H9 (cell line): ENCODE data around the gene FOXO1. TPM values are rescaled to one million over a fixed set of nuclear protein-coding genes. Genes with fewer than 3 reads are reported as not detected.

Experiments used
- DNase-seq: peaks from one replicate; pipeline ENCODE4 v3.0.0-alpha.2; 2017
- H2AFZ ChIP-seq: one replicate; pipeline ENCODE4 v1.6.1; 2013; ENCODE audit warnings: mild to moderate bottlenecking, low read length, control low read depth, moderate library complexity
- H2AK5ac ChIP-seq: 2 replicates; pipeline ENCODE4 v1.6.1; 2013; ENCODE audit warnings: low read length, control low read depth, mixed read lengths; ENCODE audit not compliant: insufficient read length
- H2BK120ac ChIP-seq: one replicate; pipeline ENCODE4 v1.6.1; 2013; ENCODE audit warnings: low read depth, mild to moderate bottlenecking, low read length, control low read depth, inconsistent platforms; ENCODE audit not compliant: poor library complexity, severe bottlenecking
- H2BK12ac ChIP-seq: 2 replicates; pipeline ENCODE4 v1.6.1; 2013; ENCODE audit warnings: low read length, control low read depth, mixed read lengths, low read depth; ENCODE audit not compliant: insufficient read length
- H2BK15ac ChIP-seq: 2 replicates; pipeline ENCODE4 v1.6.1; 2013; ENCODE audit warnings: low read depth, low read length, control low read depth
- H2BK20ac ChIP-seq: one replicate; pipeline ENCODE4 v1.6.1; 2013; ENCODE audit warnings: low read depth, mild to moderate bottlenecking, low read length, control low read depth, inconsistent platforms; ENCODE audit not compliant: poor library complexity, severe bottlenecking
- H2BK5ac ChIP-seq: 2 replicates; pipeline ENCODE4 v1.6.1; 2013; ENCODE audit warnings: low read length, control low read depth, mixed read lengths; ENCODE audit not compliant: insufficient read length
- H3K14ac ChIP-seq: 2 replicates; pipeline ENCODE4 v1.6.1; 2013; ENCODE audit warnings: low read length, control low read depth; ENCODE audit not compliant: insufficient read depth
- H3K18ac ChIP-seq: 2 replicates; pipeline ENCODE4 v1.6.1; 2013; ENCODE audit warnings: low read depth, mild to moderate bottlenecking, mixed read lengths, low read length, control low read depth; ENCODE audit not compliant: insufficient read length
- H3K23ac ChIP-seq: 2 replicates; pipeline ENCODE4 v1.6.1; 2013; ENCODE audit warnings: low read length, control low read depth, mixed read lengths, low read depth; ENCODE audit not compliant: insufficient read length
- H3K23me2 ChIP-seq: 2 replicates; pipeline ENCODE4 v1.6.1; 2013; ENCODE audit warnings: low read depth, mild to moderate bottlenecking, mixed read lengths, low read length, control low read depth; ENCODE audit not compliant: insufficient read length, poor library complexity, severe bottlenecking
- H3K27ac ChIP-seq: 2 replicates; pipeline ENCODE4 v1.5.1; 2013; ENCODE audit warnings: low read length, control low read depth, mixed read lengths, low read depth; ENCODE audit not compliant: insufficient read length
- H3K27me3 ChIP-seq: 2 replicates; pipeline ENCODE4 v1.6.1; 2013; ENCODE audit warnings: low read length, control low read depth, inconsistent platforms; ENCODE audit not compliant: insufficient read depth
- H3K4ac ChIP-seq: 2 replicates; pipeline ENCODE4 v1.6.1; 2013; ENCODE audit warnings: low read depth, mild to moderate bottlenecking, control low read depth, inconsistent platforms, low read length, moderate library complexity
- H3K4me1 ChIP-seq: 2 replicates; pipeline ENCODE4 v1.6.1; 2013; ENCODE audit warnings: low read length, control low read depth, inconsistent platforms; ENCODE audit not compliant: insufficient read depth
- H3K4me2 ChIP-seq: 2 replicates; pipeline ENCODE4 v1.6.1; 2013; ENCODE audit warnings: low read length, control low read depth, mixed read lengths; ENCODE audit not compliant: insufficient read length, insufficient read depth
- H3K56ac ChIP-seq: 2 replicates; pipeline ENCODE4 v1.6.1; 2013; ENCODE audit warnings: low read depth, mild to moderate bottlenecking, mixed read lengths, low read length, control low read depth; ENCODE audit not compliant: insufficient read length
- H3K79me1 ChIP-seq: 2 replicates; pipeline ENCODE4 v1.6.1; 2013; ENCODE audit warnings: low read depth, mild to moderate bottlenecking, moderate library complexity, low read length, control low read depth, inconsistent platforms; ENCODE audit not compliant: insufficient read depth, poor library complexity, severe bottlenecking
- H3K79me2 ChIP-seq: 2 replicates; pipeline ENCODE4 v1.6.1; 2013; ENCODE audit warnings: low read length, control low read depth, inconsistent platforms; ENCODE audit not compliant: insufficient read depth
- H3K9ac ChIP-seq: 2 replicates; pipeline ENCODE4 v1.6.1; 2013; ENCODE audit warnings: low read length, control low read depth, mixed read lengths; ENCODE audit not compliant: insufficient read length; ENCODE audit errors: extremely low read depth
- H3K9me3 ChIP-seq: one replicate; pipeline ENCODE4 v1.6.1; 2013; ENCODE audit warnings: low read depth, low read length, inconsistent platforms; ENCODE audit not compliant: control insufficient read depth
- H3T11ph ChIP-seq: one replicate; pipeline ENCODE4 v1.6.1; 2013; ENCODE audit warnings: mild to moderate bottlenecking, low read length, control low read depth, inconsistent platforms
- H4K20me1 ChIP-seq: one replicate; pipeline ENCODE4 v1.6.1; 2013; ENCODE audit not compliant: control insufficient read depth, insufficient read length, insufficient read depth
- H4K5ac ChIP-seq: 2 replicates; pipeline ENCODE4 v1.6.1; 2013; ENCODE audit warnings: low read depth, mild to moderate bottlenecking, mixed read lengths, low read length, control low read depth; ENCODE audit not compliant: insufficient read length
- H4K8ac ChIP-seq: replicated peaks from 2 replicates; pipeline ENCODE4 v1.6.1; 2013; ENCODE audit warnings: low read length, control low read depth, mixed read lengths, low read depth; ENCODE audit not compliant: insufficient read length
- H4K91ac ChIP-seq: 2 replicates; pipeline ENCODE4 v1.6.1; 2013; ENCODE audit warnings: low read depth, mild to moderate bottlenecking, moderate library complexity, mixed read lengths, low read length, control low read depth; ENCODE audit not compliant: insufficient read length
- H3K27ac Mint-ChIP-seq, 3 experiments: 2 replicates in 2 of 3; 3 replicates in 1 of 3; pipeline ENCODE4 v1.8.0; 2020 to 2021; ENCODE audit warnings: mixed read lengths in 3 of 3, mild to moderate bottlenecking in 1 of 3, moderate library complexity in 1 of 3
- H3K27me3 Mint-ChIP-seq: 2 replicates; pipeline ENCODE4 v1.8.0; 2021; ENCODE audit warnings: low read depth, mild to moderate bottlenecking, moderate library complexity, mixed read lengths
- H3K36me3 Mint-ChIP-seq, 3 experiments: 2 replicates in 2 of 3; 3 replicates in 1 of 3; pipeline ENCODE4 v1.8.0; 2020 to 2021; ENCODE audit warnings: low read depth in 3 of 3, mixed read lengths in 3 of 3; ENCODE audit not compliant: insufficient read depth in 1 of 3
- H3K4me1 Mint-ChIP-seq, 2 experiments: 2 replicates each; pipeline ENCODE4 v1.8.0; 2020; ENCODE audit warnings: mixed read lengths in 2 of 2
- H3K4me3 Mint-ChIP-seq, 2 experiments: 2 replicates in 1 of 2; 3 replicates in 1 of 2; pipeline ENCODE4 v1.8.0; 2020 to 2021; ENCODE audit warnings: mild to moderate bottlenecking in 2 of 2, mixed read lengths in 2 of 2, moderate library complexity in 1 of 2
- H3K9me3 Mint-ChIP-seq, 2 experiments: 2 replicates in 1 of 2; 3 replicates in 1 of 2; pipeline ENCODE4 v1.8.0; 2020; ENCODE audit warnings: mild to moderate bottlenecking in 2 of 2, mixed read lengths in 2 of 2, moderate library complexity in 1 of 2
- WGBS: extraction: QIAGEN DNeasy Blood & Tissue Kit; methylation state at CpG from one replicate; pipeline ENCODE4 v1.1.7; 2013; ENCODE audit warnings: missing lambda C conversion rate, low lambda C conversion rate, mixed read lengths; ENCODE audit not compliant: insufficient read length; ENCODE audit errors: extremely low coverage; 5-methylcytosine and 5-hydroxymethylcytosine counted together
- total RNA-seq: library from RNA; stranded (reverse); gene quantifications from 2 replicates; pipeline ENCODE4 v1.2.1, GENCODE V29; 2021
- TF ChIP-seq, protein P1 (sequence below): fragments of 200-600 bp; sonication (generic); conservative IDR thresholded peaks from 3 replicates; pipeline ENCODE4 v1.8.0; 2021; ENCODE audit warnings: antibody characterized with exemption, mild to moderate bottlenecking

FOXO1 gene
- total RNA-seq, 1 experiment from 2014 or later, result 44.6 TPM

DNA sequence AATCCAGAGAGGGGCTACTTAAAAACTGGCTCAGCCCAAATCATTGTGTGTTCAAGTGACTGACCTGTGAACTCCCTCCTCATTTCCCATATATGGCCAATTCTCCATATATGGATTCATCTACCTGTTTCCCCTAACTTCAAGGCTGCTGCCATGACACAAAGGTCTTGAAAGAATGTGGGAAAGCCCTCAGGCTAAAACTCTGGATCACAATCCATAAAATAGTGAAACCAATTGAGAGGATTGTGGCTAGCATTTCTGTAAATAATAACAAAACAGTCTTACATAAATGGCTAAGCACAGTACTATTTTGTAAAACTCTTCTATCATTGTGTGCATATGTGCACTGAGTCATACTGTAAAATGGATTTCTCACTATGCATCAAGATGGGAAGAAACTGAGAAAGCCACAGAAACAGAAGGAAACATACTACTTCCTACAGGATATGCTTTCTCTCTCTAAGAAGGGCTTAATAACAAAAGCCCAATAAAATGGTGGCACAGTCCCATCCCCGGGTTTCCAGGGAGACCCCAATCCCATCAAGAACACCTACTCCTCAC is 80.5 kb downstream of the FOXO1 start:
- Histone ChIP-seq H3K23me2 (no peaks in the 10 kb centered on the region), H4K20me1 (no peaks in the 10 kb centered on the region)

More for the DNA sequence above, 80.5 kb downstream of the FOXO1 start:
- Histone ChIP-seq H3K23ac (no peak overlapping the region), H3K9ac (no peak overlapping the region), H3K9me3 (no peaks in the 10 kb centered on the region), H2AK5ac (no peak overlapping the region), H4K8ac (no peak overlapping the region), H4K91ac (no peak overlapping the region), H3K4ac (no peak overlapping the region), H2BK12ac (no peak overlapping the region), H3K79me2 (peaks cover 57% of the 10 kb centered on the region; the same call in 1 of the 2 replicates), H2BK5ac (no peak overlapping the region), H3K79me1 (peaks cover 4% of the 10 kb centered on the region), H3K27ac (peak overlapping the region; percentile 25), H2AFZ (no peak overlapping the region), H2BK120ac (no peak overlapping the region), H2BK15ac (no peak overlapping the region), H4K5ac (no peak overlapping the region), H3K18ac (peak overlapping the region; percentile 82), H2BK20ac (no peak overlapping the region), H3K4me2 (no peak overlapping the region), H3T11ph (no peak overlapping the region), H3K14ac (no peak overlapping the region), H3K4me1 (peaks cover 26% of the 10 kb centered on the region), H3K56ac (no peak overlapping the region), H3K27me3 (no peaks in the 10 kb centered on the region)
- no peak for DNase-seq
- Mint-ChIP-seq H3K4me1 (peaks cover 67 to 69% of the 10 kb centered on the region in 2 experiments), H3K27me3 (no peaks in the 10 kb centered on the region), H3K27ac (peak overlapping the region; percentile 29 to 71 (median 44); a peak in 4 of 7 replicates), H3K9me3 (peaks cover 15 to 18% of the 10 kb centered on the region in 2 experiments), H3K4me3 (no peak overlapping the region), H3K36me3 (peaks cover 10 to 27% (median 16%) of the 10 kb centered on the region in 3 experiments)
- WGBS, result no CpG with 5 or more reads among the region's 1 CpG
- TF ChIP-seq, protein P1, sequence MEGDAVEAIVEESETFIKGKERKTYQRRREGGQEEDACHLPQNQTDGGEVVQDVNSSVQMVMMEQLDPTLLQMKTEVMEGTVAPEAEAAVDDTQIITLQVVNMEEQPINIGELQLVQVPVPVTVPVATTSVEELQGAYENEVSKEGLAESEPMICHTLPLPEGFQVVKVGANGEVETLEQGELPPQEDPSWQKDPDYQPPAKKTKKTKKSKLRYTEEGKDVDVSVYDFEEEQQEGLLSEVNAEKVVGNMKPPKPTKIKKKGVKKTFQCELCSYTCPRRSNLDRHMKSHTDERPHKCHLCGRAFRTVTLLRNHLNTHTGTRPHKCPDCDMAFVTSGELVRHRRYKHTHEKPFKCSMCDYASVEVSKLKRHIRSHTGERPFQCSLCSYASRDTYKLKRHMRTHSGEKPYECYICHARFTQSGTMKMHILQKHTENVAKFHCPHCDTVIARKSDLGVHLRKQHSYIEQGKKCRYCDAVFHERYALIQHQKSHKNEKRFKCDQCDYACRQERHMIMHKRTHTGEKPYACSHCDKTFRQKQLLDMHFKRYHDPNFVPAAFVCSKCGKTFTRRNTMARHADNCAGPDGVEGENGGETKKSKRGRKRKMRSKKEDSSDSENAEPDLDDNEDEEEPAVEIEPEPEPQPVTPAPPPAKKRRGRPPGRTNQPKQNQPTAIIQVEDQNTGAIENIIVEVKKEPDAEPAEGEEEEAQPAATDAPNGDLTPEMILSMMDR, result no peak
